Islet precursor cell (in vitro differentiated cells): Measurements from ENCODE around the gene ZC3H18.

Experiments used
- DNase-seq: peaks from one replicate; pipeline ENCODE4 v3.0.0-alpha.2; 2018

The ZC3H18 gene

GRCh38 chr16:88627531-88628411 is 57.6 kb downstream of the ZC3H18 start:
- DNase-seq: no peak

GRCh38 chr16:88628512-88628974 is 58.3 kb downstream of the ZC3H18 start:
- DNase-seq: peak; percentile 90

- DNase-seq: no peak
Measured at GRCh38 chr16:88629835-88630234, 59.6 kb downstream of the ZC3H18 start.

GRCh38 chr16:88630433-88630832 is 60.2 kb downstream of the ZC3H18 start:
- DNase-seq: no peak

GRCh38 chr16:88630941-88631340 is 60.7 kb downstream of the ZC3H18 start:
- DNase-seq: no peak

- DNase-seq: no peak
Measured at GRCh38 chr16:88631384-88631783, 61.2 kb downstream of the ZC3H18 start.

GRCh38 chr16:88631920-88632586 is 61.9 kb downstream of the ZC3H18 start:
- no peak for DNase-seq

- DNase-seq: no peak
Measured at GRCh38 chr16:88632587-88632930, 62.4 kb downstream of the ZC3H18 start.

- peak; percentile 92 for DNase-seq
Measured at GRCh38 chr16:88633684-88634140, 63.5 kb downstream of the ZC3H18 start.

GRCh38 chr16:88634141-88634993 is 64.2 kb downstream of the ZC3H18 start:
- peak; percentile 88 for DNase-seq

GRCh38 chr16:88634994-88635670 is 64.9 kb downstream of the ZC3H18 start:
- DNase-seq: no peak

- no peak for DNase-seq
Measured at GRCh38 chr16:88635671-88636319, 65.6 kb downstream of the ZC3H18 start.

- DNase-seq: no peak
Measured at GRCh38 chr16:88636488-88637265, 66.5 kb downstream of the ZC3H18 start.

- no peak for DNase-seq
Measured at GRCh38 chr16:88638323-88639230, 68.4 kb downstream of the ZC3H18 start, which contains the start of gene IL17C. Gene IL17C, plus strand, starts transcription at chr16:88638572. Its CDS starts 70 bp downstream, at chr16:88638642.

GRCh38 chr16:88639231-88640038 is 69.2 kb downstream of the ZC3H18 start:
- peak; percentile 86 for DNase-seq

GRCh38 chr16:88640039-88640495 is 69.9 kb downstream of the ZC3H18 start:
- DNase-seq: no peak

GRCh38 chr16:88640498-88641247 is 70.5 kb downstream of the ZC3H18 start:
- DNase-seq: no peak
